Fibroblast of lung (primary cell): Measurements from ENCODE around the gene TMEM120B.

ENCODE experiments used
- CTCF ChIP-seq, 2 donors: IDR thresholded peaks in 1 of 2; conservative IDR thresholded peaks in 1 of 2; 1 replicate in 1 of 2; 2 replicates in 1 of 2; pipeline ENCODE4 v1.5.1; 2011 to 2012; ENCODE audit warnings: low read length in 2 of 2, control low read depth in 1 of 2, inconsistent platforms in 1 of 2, low read depth in 1 of 2, mild to moderate bottlenecking in 1 of 2
- EZH2 ChIP-seq: IDR thresholded peaks from 2 replicates; pipeline ENCODE4 v1.5.1; 2012; ENCODE audit warnings: low read length, control low read depth, mild to moderate bottlenecking; ENCODE audit errors: missing control alignments

- no peak for TF ChIP-seq CTCF (conservative IDR thresholded peaks at IDR 0.05 in 1 of 2, IDR thresholded peaks at IDR 0.05 in 1 of 2; ENCODE audit: low read depth in 1 of 2, low read length in 2 of 2)
- no peak for TF ChIP-seq EZH2
Observed at GRCh38 chr12:121800694-121801594, 88.4 kb downstream of the TMEM120B start.
